ENCODE results near the gene PMF1. TPM values are rescaled to one million over a fixed set of nuclear protein-coding genes. Genes with fewer than 3 reads are reported as not detected.

The PMF1 gene
- total RNA-seq, 1 donor from 2014 or later = 62.0 TPM

DNA sequence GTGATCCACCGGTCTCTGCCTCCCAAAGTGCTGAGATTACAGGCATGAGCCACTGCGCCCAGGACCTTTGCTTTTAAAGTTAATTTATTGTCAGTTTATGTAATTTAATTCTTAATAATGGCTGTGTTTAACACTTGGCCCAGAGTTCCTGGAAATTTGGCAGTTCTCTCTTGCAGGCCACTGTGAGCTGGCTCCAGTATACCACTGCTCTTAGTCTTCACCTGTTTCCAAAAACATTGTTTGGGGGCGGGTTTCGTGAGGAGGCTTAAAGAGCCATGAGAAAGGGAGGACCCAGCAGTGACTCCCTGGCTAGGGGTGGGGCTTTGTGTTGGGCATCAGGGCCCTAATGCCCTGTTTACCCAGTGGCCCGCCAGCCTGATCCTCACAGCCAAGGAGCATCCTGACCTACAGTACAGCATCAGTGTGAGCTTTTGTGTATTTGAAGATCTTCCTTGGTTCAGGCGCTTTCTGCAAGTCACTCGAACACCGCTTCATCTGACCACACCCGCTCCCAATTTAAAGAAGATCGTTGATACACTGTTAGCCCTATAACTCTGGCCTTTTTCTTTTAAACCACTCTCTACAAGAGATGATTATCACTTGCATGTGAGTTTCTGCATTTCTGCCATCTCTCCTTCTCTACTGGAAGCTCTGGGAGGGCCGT lies 17.1 kb downstream of the PMF1 start:
- Mint-ChIP-seq H3K4me3 (no peak overlapping the region), H3K4me1 (ENCODE audit: unreplicated experiment) (peaks cover 5% of the 10 kb centered on the region), H3K27ac (no peak overlapping the region), H3K36me3 (peaks cover 16% of the 10 kb centered on the region), H3K9me3 (no peaks in the 10 kb centered on the region), H3K27me3 (no peaks in the 10 kb centered on the region)
- DNase-seq (ENCODE audit: extremely low spot score, unreplicated experiment) = no peak
- TF ChIP-seq, protein P1, sequence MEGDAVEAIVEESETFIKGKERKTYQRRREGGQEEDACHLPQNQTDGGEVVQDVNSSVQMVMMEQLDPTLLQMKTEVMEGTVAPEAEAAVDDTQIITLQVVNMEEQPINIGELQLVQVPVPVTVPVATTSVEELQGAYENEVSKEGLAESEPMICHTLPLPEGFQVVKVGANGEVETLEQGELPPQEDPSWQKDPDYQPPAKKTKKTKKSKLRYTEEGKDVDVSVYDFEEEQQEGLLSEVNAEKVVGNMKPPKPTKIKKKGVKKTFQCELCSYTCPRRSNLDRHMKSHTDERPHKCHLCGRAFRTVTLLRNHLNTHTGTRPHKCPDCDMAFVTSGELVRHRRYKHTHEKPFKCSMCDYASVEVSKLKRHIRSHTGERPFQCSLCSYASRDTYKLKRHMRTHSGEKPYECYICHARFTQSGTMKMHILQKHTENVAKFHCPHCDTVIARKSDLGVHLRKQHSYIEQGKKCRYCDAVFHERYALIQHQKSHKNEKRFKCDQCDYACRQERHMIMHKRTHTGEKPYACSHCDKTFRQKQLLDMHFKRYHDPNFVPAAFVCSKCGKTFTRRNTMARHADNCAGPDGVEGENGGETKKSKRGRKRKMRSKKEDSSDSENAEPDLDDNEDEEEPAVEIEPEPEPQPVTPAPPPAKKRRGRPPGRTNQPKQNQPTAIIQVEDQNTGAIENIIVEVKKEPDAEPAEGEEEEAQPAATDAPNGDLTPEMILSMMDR (conservative IDR thresholded peaks at IDR 0.05) = no peak

DNA sequence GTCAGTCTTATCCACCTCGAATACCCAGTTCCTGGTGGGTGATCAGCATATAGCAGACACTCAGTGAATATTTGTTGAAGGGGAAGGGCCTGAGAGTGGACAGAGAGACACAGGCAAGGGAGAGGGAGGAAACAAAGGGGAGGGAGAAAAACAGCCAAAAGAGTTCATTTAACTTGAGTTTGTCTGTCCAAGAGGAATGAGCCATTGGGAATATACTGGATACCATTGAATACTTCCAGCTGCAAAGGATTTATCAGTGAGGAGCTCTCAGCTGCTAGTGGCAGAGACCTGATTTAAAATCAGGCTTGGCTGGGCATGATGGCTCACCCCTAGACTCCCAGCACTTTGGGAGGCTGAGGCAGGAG lies 17.6 kb downstream of the PMF1 start:
- no peak for DNase-seq (ENCODE audit: extremely low spot score, unreplicated experiment)
- H3K9me3 Mint-ChIP-seq = no peaks in the 10 kb centered on the region
- TF ChIP-seq, protein P1 (conservative IDR thresholded peaks at IDR 0.05) = no peak
- no peaks in the 10 kb centered on the region for H3K27me3 Mint-ChIP-seq
- H3K4me3 Mint-ChIP-seq = no peak overlapping the region
- H3K36me3 Mint-ChIP-seq = peaks cover 13% of the 10 kb centered on the region
- peaks cover 2% of the 10 kb centered on the region for H3K4me1 Mint-ChIP-seq (ENCODE audit: unreplicated experiment)
- no peak overlapping the region for H3K27ac Mint-ChIP-seq

DNA sequence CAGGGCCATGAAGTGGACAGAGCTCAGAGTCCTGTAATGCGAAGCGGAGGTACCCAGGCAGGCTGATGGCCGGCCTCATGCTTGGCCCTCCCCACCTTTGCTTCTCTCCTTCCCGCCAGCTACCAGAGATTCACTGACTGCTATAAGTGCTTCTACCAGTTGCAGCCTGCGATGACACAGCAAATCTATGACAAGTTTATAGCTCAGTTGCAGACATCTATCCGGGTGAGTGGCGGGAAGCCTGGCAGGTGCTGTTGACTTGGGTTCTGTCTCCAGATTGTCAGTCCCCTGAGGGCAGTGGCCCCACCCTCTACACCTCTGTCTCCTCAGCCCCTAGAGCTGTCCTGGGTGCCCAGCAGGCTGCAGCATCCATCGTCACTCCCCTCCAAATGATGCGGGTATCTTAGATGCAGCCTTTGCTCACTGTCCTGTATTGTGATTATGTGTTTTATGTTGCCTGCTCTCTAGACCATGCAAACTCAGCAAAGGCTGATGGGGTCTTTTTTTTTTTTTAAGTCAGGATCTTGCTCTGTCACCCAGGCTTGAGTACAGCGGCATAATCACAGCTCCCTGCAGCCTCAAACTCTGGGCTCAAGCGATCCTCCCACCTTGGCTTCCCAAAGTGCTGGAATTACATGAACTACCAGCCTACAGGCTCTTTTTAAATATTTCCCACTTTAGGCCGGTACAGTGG lies 19.5 kb downstream of the PMF1 start:
- Mint-ChIP-seq H3K4me3 (no peak overlapping the region), H3K27me3 (no peaks in the 10 kb centered on the region), H3K27ac (peak overlapping the region; percentile 62), H3K36me3 (peaks cover 20% of the 10 kb centered on the region), H3K9me3 (no peaks in the 10 kb centered on the region), H3K4me1 (ENCODE audit: unreplicated experiment) (no peaks in the 10 kb centered on the region)
- TF ChIP-seq, protein P1 (conservative IDR thresholded peaks at IDR 0.05) = no peak
- no peak for DNase-seq (ENCODE audit: extremely low spot score, unreplicated experiment)

DNA sequence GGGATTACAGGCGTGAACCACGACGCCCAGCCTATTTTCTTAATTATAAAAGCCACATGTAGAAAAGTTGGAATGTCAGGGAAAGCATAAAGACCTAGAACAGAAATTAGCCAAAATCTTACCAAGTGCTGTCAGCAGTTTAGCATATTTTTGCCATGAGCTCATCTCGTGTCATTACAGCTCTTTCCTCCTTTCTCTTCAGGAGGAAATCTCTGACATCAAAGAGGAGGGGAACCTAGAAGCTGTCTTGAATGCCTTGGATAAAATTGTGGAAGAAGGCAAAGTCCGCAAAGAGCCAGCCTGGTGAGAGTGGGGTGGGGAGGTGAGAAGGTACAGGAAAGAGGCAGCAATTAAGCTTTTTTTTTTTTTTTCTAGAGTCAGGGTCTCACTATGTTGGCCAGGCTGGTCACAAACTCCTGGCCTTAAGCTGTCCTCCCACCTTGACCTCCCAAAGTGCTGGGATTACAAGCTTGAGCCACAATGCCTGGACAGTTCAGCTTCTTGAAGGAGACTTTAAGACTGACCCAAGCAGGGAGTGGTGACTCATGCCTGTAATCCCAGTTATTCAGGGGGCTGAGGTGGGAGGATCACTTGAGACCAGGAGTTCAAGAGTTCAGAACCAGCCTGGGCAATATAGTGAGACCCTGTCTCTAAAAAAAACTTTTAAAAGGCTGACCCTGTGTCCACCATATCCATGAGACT lies 20.8 kb downstream of the PMF1 start:
- H3K4me1 Mint-ChIP-seq (ENCODE audit: unreplicated experiment) = no peaks in the 10 kb centered on the region
- no peak overlapping the region for H3K4me3 Mint-ChIP-seq
- H3K9me3 Mint-ChIP-seq = no peaks in the 10 kb centered on the region
- peaks cover 21% of the 10 kb centered on the region for H3K36me3 Mint-ChIP-seq
- H3K27me3 Mint-ChIP-seq = no peaks in the 10 kb centered on the region
- no peak for DNase-seq (ENCODE audit: extremely low spot score, unreplicated experiment)
- peak overlapping the region; percentile 77 for H3K27ac Mint-ChIP-seq
- TF ChIP-seq, protein P1 (conservative IDR thresholded peaks at IDR 0.05) = no peak

DNA sequence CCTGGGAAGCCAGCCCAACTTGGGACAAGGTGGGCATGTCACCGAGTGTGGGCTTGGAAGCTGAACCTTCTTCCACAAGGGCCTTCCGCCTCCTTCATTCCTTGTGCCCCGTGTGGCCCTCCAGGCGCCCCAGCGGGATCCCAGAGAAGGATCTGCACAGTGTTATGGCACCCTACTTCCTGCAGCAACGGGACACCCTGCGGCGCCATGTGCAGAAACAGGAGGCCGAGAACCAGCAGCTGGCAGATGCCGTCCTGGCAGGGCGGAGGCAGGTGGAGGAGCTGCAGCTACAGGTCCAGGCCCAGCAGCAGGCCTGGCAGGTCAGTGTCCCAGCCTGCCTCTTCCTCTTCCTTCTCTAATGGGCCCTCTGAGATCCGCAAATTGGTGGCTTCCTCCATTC lies 23.4 kb downstream of the PMF1 start:
- H3K36me3 Mint-ChIP-seq = peaks cover 17% of the 10 kb centered on the region
- DNase-seq (ENCODE audit: extremely low spot score, unreplicated experiment) = no peak
- H3K9me3 Mint-ChIP-seq = no peaks in the 10 kb centered on the region
- H3K4me3 Mint-ChIP-seq = no peak overlapping the region
- TF ChIP-seq, protein P1 (conservative IDR thresholded peaks at IDR 0.05) = no peak
- H3K27ac Mint-ChIP-seq = no peak overlapping the region
- no peaks in the 10 kb centered on the region for H3K4me1 Mint-ChIP-seq (ENCODE audit: unreplicated experiment)
- no peaks in the 10 kb centered on the region for H3K27me3 Mint-ChIP-seq

All from type B pancreatic cell (in vitro differentiated cells).